Measurements from ENCODE around the gene ENPP6. TPM values are rescaled to one million over a fixed set of nuclear protein-coding genes. Genes with fewer than 3 reads are reported as not detected.

Gene ENPP6
- total RNA-seq, 6 experiments from 2014 or later, result not detected

DNA sequence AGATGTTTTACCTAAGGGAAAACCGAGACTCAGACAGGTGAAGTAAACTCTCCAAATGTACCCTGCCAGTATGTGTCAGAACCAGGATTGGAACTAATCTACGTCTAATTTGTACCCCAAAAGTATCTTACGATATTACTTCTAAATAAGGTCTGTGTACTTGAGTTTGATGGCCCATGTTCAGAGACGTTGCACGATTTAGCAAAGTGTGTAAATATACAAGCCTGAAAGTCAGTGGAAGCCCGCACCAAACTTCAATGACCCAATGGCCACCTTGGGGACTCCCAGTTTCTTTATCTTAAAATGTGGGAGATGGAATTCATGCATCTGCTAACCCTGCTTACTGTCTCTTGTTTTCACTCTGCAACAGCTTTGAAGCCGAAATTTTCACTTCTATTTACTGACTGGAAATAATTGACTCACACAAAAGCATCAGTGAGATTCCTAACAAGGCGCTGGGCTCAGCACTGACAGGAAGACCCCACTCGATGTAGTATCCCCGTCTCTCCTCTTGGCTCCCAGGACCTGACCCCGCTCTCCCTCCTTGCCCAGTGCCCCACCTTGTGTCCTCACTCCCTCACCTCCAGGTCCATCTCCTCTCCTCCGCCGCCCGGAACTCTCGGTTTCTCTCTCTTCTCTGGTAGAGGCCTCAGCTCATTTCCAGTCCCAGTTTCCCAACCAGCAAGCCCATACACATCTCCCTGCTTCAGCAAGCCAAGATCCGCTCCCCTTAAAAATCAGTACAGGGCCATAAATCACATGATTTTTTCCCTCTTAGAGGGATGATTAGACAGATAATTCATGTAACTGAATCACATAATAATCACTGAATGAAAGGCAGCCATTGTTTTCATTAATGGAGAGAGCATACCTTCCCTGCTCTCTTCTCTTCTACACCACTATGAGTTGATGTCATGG lies 42.8 kb downstream of the ENPP6 start:
- peaks cover 1% of the 10 kb centered on the region for H3K27me3 Mint-ChIP-seq (ENCODE audit: insufficient read depth)
- no peak overlapping the region for H3K27ac Mint-ChIP-seq
- peaks cover 4% of the 10 kb centered on the region; the same call in 1 of the 2 replicates for H3K9me3 Mint-ChIP-seq
- no peaks in the 10 kb centered on the region for H3K4me1 Mint-ChIP-seq (ENCODE audit: low read depth)
- no peak overlapping the region for H3K4me3 Mint-ChIP-seq
- TF ChIP-seq, protein P1, sequence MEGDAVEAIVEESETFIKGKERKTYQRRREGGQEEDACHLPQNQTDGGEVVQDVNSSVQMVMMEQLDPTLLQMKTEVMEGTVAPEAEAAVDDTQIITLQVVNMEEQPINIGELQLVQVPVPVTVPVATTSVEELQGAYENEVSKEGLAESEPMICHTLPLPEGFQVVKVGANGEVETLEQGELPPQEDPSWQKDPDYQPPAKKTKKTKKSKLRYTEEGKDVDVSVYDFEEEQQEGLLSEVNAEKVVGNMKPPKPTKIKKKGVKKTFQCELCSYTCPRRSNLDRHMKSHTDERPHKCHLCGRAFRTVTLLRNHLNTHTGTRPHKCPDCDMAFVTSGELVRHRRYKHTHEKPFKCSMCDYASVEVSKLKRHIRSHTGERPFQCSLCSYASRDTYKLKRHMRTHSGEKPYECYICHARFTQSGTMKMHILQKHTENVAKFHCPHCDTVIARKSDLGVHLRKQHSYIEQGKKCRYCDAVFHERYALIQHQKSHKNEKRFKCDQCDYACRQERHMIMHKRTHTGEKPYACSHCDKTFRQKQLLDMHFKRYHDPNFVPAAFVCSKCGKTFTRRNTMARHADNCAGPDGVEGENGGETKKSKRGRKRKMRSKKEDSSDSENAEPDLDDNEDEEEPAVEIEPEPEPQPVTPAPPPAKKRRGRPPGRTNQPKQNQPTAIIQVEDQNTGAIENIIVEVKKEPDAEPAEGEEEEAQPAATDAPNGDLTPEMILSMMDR (IDR thresholded peaks at IDR 0.05), result no peak
- no peaks in the 10 kb centered on the region for H3K36me3 Mint-ChIP-seq (ENCODE audit: low read depth)
- DNase-seq, result no peak

DNA sequence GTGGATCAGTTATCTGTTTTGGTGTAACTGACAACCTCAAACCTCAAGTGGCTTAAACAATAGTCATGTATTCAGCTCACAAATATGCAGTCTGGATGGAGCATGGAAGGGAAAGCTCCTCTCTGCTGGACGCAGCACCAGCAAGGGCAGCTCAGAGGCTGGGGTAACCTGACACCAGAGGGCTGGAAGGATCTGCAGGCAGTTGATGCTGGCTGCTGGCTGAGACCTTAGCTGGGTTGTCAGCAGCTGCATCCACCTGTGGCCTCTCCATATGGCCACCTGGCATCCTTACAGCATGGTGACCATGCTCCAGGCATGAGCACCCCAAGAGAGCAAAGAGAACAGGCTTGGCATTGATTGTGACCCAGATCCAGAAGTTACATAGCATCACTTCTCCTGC lies 46.7 kb downstream of the ENPP6 start:
- peaks cover 1% of the 10 kb centered on the region for H3K27me3 Mint-ChIP-seq (ENCODE audit: insufficient read depth)
- H3K4me3 Mint-ChIP-seq, result no peak overlapping the region
- DNase-seq, result peak; percentile 6
- 0 out of 2 replicates have a peak, but pooled peaks cover 4% of the 10 kb centered on the region for H3K4me1 Mint-ChIP-seq (ENCODE audit: low read depth)
- H3K36me3 Mint-ChIP-seq (ENCODE audit: low read depth), result no peaks in the 10 kb centered on the region
- TF ChIP-seq, protein P1 (IDR thresholded peaks at IDR 0.05), result no peak
- no peaks in the 10 kb centered on the region; the same call in 1 of the 2 replicates for H3K9me3 Mint-ChIP-seq
- no peak overlapping the region for H3K27ac Mint-ChIP-seq

DNA sequence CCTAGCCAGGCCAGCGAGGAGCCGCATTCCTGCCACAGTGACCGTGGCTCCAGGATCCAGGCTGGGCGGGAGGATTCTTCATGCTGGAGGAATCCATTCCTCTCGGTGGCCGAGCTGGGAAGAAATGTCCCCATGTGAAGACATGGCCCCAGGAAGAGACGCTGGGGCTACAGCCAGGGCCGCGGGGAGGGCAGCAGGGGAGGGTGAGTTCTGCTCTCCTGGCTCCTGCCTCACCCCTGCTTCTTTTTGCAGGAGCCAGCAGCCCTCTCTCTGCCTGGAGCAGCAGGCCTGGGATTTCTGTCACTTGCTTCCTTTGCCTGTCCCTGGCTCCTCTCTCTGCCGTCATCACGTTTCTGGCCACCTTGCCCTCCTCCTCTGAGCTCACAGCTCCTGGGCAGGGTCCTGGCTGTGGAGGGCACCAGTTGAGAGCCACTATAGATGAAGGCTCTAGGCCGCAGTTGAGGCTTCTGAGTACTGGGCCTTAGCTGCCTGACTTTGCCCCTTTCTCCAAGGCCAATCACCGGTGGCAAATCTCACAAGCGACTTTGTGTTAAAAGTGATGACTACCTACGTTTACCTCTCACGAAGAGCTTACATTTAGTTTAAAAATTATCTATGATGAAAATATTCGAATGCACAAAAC lies 48.3 kb downstream of the ENPP6 start:
- TF ChIP-seq, protein P1 (IDR thresholded peaks at IDR 0.05), result no peak
- H3K27ac Mint-ChIP-seq, result no peak overlapping the region
- no peaks in the 10 kb centered on the region for H3K36me3 Mint-ChIP-seq (ENCODE audit: low read depth)
- peaks cover 3% of the 10 kb centered on the region for H3K27me3 Mint-ChIP-seq (ENCODE audit: insufficient read depth)
- H3K4me1 Mint-ChIP-seq (ENCODE audit: low read depth), result peaks cover 11% of the 10 kb centered on the region; the same call in 1 of the 2 replicates
- H3K9me3 Mint-ChIP-seq, result no peaks in the 10 kb centered on the region
- H3K4me3 Mint-ChIP-seq, result no peak overlapping the region
- DNase-seq, result no peak

DNA sequence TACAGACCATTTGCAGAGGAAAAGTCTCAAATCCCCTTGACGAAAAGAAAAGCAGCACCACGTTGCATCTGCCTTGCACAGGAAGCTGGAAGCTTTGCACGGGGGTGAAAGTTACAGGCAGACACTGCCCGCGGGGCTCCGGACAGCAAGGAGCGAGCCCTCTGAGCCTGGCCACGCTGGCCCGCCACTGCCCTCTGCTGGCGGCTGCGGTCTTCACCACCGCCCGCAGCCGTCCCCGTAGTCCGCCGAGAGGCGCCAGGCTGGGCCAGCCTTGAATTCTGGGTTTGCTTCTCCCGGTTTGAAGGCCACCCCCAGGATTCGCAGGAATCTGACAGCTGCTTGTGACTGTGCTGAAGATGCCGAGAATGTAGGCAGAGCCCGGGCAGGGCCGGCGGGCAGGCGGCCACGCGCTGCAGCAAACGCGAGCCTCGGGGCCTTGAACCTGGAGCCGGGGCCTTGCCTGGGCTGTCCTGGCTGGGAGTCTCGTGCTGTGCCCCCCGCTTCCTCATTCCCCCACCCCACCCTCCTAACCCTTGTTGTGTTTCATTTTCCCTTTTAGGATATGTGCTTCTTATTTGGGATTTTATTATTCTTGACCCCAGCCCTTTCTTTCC lies 49.2 kb downstream of the ENPP6 start:
- no peaks in the 10 kb centered on the region for H3K36me3 Mint-ChIP-seq (ENCODE audit: low read depth)
- TF ChIP-seq, protein P1 (IDR thresholded peaks at IDR 0.05), result peak; percentile 95
- peak; percentile 49 for DNase-seq
- no peak overlapping the region for H3K27ac Mint-ChIP-seq
- peaks cover 3% of the 10 kb centered on the region for H3K27me3 Mint-ChIP-seq (ENCODE audit: insufficient read depth)
- peak overlapping the region; percentile 63 for H3K4me3 Mint-ChIP-seq
- peaks cover 11% of the 10 kb centered on the region; the same call in 1 of the 2 replicates for H3K4me1 Mint-ChIP-seq (ENCODE audit: low read depth)
- no peaks in the 10 kb centered on the region for H3K9me3 Mint-ChIP-seq

DNA sequence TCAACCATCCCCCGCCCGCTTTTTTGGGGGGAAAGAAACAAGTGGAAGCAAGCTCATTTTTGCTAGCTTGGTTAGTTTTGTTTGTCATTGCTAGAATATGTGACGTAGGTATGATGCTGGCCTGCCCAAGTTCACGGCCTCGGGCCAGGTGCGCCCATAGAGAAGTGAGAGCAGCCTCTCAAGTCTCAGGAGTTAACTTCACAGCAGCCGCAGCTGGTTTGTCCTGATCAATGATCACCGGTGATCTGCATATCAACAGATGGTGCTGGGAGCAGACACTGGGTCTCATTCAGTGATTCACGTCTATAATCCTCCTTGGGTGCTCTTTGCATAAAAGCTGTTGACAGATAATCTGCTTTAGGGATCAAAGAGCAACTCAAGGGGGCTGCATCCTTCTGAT lies 50.1 kb downstream of the ENPP6 start:
- Mint-ChIP-seq H3K4me1 (ENCODE audit: low read depth) (peaks cover 11% of the 10 kb centered on the region; the same call in 1 of the 2 replicates), H3K36me3 (ENCODE audit: low read depth) (no peaks in the 10 kb centered on the region), H3K27me3 (ENCODE audit: insufficient read depth) (peaks cover 3% of the 10 kb centered on the region), H3K27ac (no peak overlapping the region), H3K9me3 (no peaks in the 10 kb centered on the region), H3K4me3 (no peak overlapping the region)
- TF ChIP-seq, protein P1 (IDR thresholded peaks at IDR 0.05), result no peak
- no peak for DNase-seq
